Pancreas (tissue), 10 donors: Measurements from ENCODE around the gene EIF3D. TPM values are rescaled to one million over a fixed set of nuclear protein-coding genes. Genes with fewer than 3 reads are reported as not detected.

ENCODE experiments used
- ATAC-seq, 4 donors: fragments of 200-7000 bp; cut with Tn5 transposase; one replicate each; pipeline versions ENCODE4 v1.8.0 to v1.9.1; 2020; ENCODE audit warnings: mild to moderate bottlenecking in 4 of 4, moderate library complexity in 4 of 4
- DNase-seq, 6 donors: peaks; one replicate each; pipeline ENCODE4 v3.0.0-alpha.2; 2020
- FAIRE-seq: peaks from 2 replicates; lab custom pipeline; 2012; peaks lifted over from hg19 to GRCh38; lab: Jason Lieb, UNC
- H3K27ac ChIP-seq, 4 donors: fragments of 200-600 bp; sonication (generic); 1 replicate in 3 of 4; 2 replicates in 1 of 4; pipeline versions ENCODE4 v1.5.0 to v1.8.0; 2020
- H3K27me3 ChIP-seq, 4 donors: fragments of 200-600 bp; one replicate each; pipeline ENCODE4 v1.8.0; 2021
- H3K36me3 ChIP-seq, 3 donors: fragments of 200-600 bp; sonication (generic) in 1 of 3; one replicate each; pipeline versions ENCODE4 v1.5.0 to v1.8.0; 2020 to 2021
- H3K4me1 ChIP-seq, 3 donors: fragments of 200-600 bp; one replicate each; pipeline ENCODE4 v1.8.0; 2021
- H3K4me3 ChIP-seq, 4 donors: fragments of 200-600 bp; sonication (generic) in 2 of 4; one replicate each; pipeline versions ENCODE4 v1.5.0 to v1.8.0; 2020 to 2021
- H3K9me3 ChIP-seq, 4 donors: fragments of 200-600 bp; one replicate each; pipeline ENCODE4 v1.8.0; 2021
- CTCF ChIP-seq, 4 donors: fragments of 200-600 bp; sonication (generic) in 3 of 4; IDR thresholded peaks; one replicate each; pipeline versions ENCODE4 v1.5.0 to v1.8.0; 2021; ENCODE audit warnings: antibody characterized with exemption in 4 of 4
- WGBS, 2 donors: extraction: QIAGEN DNeasy Blood & Tissue Kit; methylation state at CpG; one replicate each; pipeline ENCODE4 v1.1.7; 2013; 5-methylcytosine and 5-hydroxymethylcytosine counted together
- intact Hi-C, 3 donors: fragments of 100-400 bp; cut with DNase I; formaldehyde crosslinking; loops; one replicate each; pipeline versions ENCODE4 v1.11.1 to v1.14.2; 2022
- polyA plus RNA-seq, 2 donors: library from polyadenylated mRNA; stranded (reverse); fragments of 200-250 nt; gene quantifications; one replicate each; pipeline ENCODE4 v1.2.3, GENCODE V29; 2013
- total RNA-seq, 6 donors: library from RNA; stranded (reverse); fragmentation: NEBNext Ultra II Directional in 4 of 6; extraction: Animal tissue kit (Norgen Biotek cat#: 25700) in 4 of 6; gene quantifications; one replicate each; pipeline versions ENCODE4 v1.2.1 to v1.2.4, GENCODE V29; 2021 to 2023
- donor health status: healthy with polysubstance abuse.
- donor health status: DM: no; HTN: no; CAD: no; lungs with moderate emphysema.
- donor health status: DM: no; HTN: no; CAD: no.
- donor health status: control.
- donor health status: control.
- donor health status: Bipolar disorder and iron deficiency.
- donor health status: DM: yes; HTN: yes; CAD: no.
- donor health status: DM: no; HTN: no; CAD: no.
- donor health status: DM: no; HTN: no; CAD: no.
- donor health status: DM: yes; HTN: yes; CAD: no.

The EIF3D gene
- total and polyA plus RNA-seq, 8 donors, result 106 to 182 (median 136) TPM

GRCh38 chr22:36552289-36552688 lies 23.3 kb upstream of the EIF3D start:
- no peak for DNase-seq
- intact Hi-C loops, result loop anchor here in 1 of 3 donors (10.0 kb wide), 1 partner anchor 213 kb away; no protein-coding TSS in a partner anchor
- no peaks in the 10 kb centered on the region for H3K9me3 ChIP-seq

GRCh38 chr22:36550701-36551495 lies 21.9 kb upstream of the EIF3D start:
- no peak overlapping the region for H3K27ac ChIP-seq
- H3K36me3 ChIP-seq, result no peaks in the 10 kb centered on the region
- no peaks in the 10 kb centered on the region for H3K9me3 ChIP-seq
- no peak overlapping the region for H3K4me3 ChIP-seq
- H3K27me3 ChIP-seq, result no peaks in the 10 kb centered on the region
- FAIRE-seq (no peak), ATAC-seq (no peak), DNase-seq (no peak)
- intact Hi-C loops, result loop anchor here in 1 of 3 donors (10.0 kb wide), 1 partner anchor 214 kb away; no protein-coding TSS in a partner anchor
- WGBS, 2 donors, result 31 to 36% methylated on average over 13 of the region's 13 CpGs
- TF ChIP-seq CTCF (IDR thresholded peaks at IDR 0.05), result no peak
- H3K4me1 ChIP-seq, result peaks cover 0 to 3% (median 0%) of the 10 kb centered on the region in 3 donors

More at GRCh38 chr22:36552289-36552688, 23.3 kb upstream of the EIF3D start:
- TF ChIP-seq CTCF (IDR thresholded peaks at IDR 0.05), result no peak
- Histone ChIP-seq H3K27me3 (no peaks in the 10 kb centered on the region), H3K27ac (no peak overlapping the region), H3K4me3 (no peak overlapping the region), H3K4me1 (no peaks in the 10 kb centered on the region), H3K36me3 (no peaks in the 10 kb centered on the region)
- WGBS, 2 donors, result 63 to 71% methylated on average over 1 of the region's 1 CpG
- FAIRE-seq (no peak), ATAC-seq (peak in 2 of 4 donors; percentile 19 to 29)

GRCh38 chr22:36549033-36549432 lies 20.1 kb upstream of the EIF3D start:
- intact Hi-C loops, result loop anchor here in 2 of 3 donors (5.0 to 10.0 kb wide), 2 partner anchors 216 to 308 kb away; no protein-coding TSS in a partner anchor
- FAIRE-seq (no peak), ATAC-seq (no peak), DNase-seq (no peak)
- H3K4me1 ChIP-seq, result peaks cover 0 to 3% (median 0%) of the 10 kb centered on the region in 3 donors
- TF ChIP-seq CTCF (IDR thresholded peaks at IDR 0.05), result no peak
- H3K36me3 ChIP-seq, result no peaks in the 10 kb centered on the region
- H3K9me3 ChIP-seq, result no peaks in the 10 kb centered on the region
- no peak overlapping the region for H3K4me3 ChIP-seq
- no peaks in the 10 kb centered on the region for H3K27me3 ChIP-seq
- 63 to 74% methylated on average over 5 of the region's 5 CpGs for WGBS, 2 donors
- H3K27ac ChIP-seq, result no peak overlapping the region

- intact Hi-C loops, result loop anchor here in 2 of 3 donors (5.0 to 10.0 kb wide), 2 partner anchors 216 to 309 kb away; no protein-coding TSS in a partner anchor
- DNase-seq, result no peak
Measured at GRCh38 chr22:36548606-36549005, 19.6 kb upstream of the EIF3D start.

More at GRCh38 chr22:36548606-36549005, 19.6 kb upstream of the EIF3D start:
- Histone ChIP-seq H3K9me3 (no peaks in the 10 kb centered on the region), H3K4me3 (no peak overlapping the region), H3K36me3 (no peaks in the 10 kb centered on the region), H3K27me3 (no peaks in the 10 kb centered on the region), H3K27ac (no peak overlapping the region), H3K4me1 (peaks cover 0 to 3% (median 0%) of the 10 kb centered on the region in 3 donors)
- FAIRE-seq, result no peak
- 60 to 68% methylated on average over 14 of the region's 14 CpGs for WGBS, 2 donors
- peak in 1 of 4 donors; percentile 39 for ATAC-seq
- no peak for TF ChIP-seq CTCF (IDR thresholded peaks at IDR 0.05)
